GM18873 (cell line): ENCODE measurements around the gene OR11A1.

Source experiments
- ATAC-seq: cut with Tn5 transposase; IDR thresholded peaks from one replicate; pipeline ENCODE4 v1.9.1; 2021; ENCODE audit warnings: mild to moderate bottlenecking, moderate library complexity, moderate number of reproducible peaks; ENCODE audit not compliant: unreplicated experiment, low FRiP score

Gene OR11A1

GRCh38 chr6:29403801-29404200, 53.1 kb downstream of the OR11A1 start:
- no peak for ATAC-seq

DNA sequence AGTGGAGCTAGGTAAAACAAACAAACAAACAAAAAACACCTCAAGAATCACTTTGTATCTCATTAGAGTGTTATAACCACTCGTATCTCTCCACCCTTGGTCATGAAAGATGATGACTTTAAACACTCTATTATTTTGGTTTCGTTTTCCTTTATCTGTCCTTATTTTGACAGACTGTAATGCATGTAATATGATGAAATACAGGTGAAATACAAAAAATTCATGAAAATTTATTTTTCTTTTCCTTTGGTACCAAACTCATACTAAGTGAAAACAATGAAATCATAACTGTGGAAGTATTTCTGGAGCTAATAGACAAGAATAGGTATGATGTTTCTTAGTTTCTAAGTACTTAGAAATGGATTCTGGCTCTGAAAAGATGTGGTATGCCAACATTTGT, 57.3 kb downstream of the OR11A1 start:
- no peak for ATAC-seq

DNA sequence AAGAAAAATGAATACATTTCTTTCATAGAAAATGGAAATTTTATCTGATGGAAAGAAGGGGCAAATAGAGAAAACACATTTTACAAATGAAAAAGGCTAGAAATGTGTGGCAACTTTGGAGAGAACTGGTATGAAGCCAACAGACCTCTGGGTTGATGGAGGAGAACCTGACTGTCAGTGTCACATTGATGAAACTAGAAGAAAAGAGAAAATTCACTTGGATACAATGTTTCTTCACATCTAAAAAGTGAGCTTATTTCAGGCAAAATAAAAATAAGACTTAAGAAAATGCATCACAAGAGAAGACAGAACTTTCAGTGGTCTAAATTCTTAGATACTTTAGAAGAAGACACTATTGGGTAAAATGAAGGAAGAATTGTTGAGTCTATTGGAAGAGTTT, 61.5 kb downstream of the OR11A1 start, which contains the start of gene OR12D2:
Gene OR12D2 (plus strand): TSS at position 301 of the 400 bp plus-strand sequence. CDS start 1,069 bp downstream, outside the sequence.
- no peak for ATAC-seq

DNA sequence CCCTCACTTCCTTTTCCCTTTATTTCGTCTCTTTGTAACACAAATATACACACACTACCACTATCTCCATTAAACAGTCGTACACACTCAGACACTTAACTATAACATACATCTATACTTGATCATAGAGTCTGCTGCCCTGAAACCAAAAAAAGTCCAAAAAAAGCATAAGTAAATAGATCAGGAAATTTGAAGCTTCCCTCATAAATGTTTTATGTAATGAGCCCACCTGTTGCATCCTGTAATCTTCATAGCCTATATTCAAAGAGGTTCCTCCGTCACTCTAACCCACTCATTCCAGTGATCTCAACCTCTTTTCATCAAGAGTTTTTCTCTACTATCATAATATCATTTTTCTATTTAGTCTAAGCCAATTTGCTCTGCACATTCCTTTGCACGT, 68.3 kb downstream of the OR11A1 start:
- ATAC-seq, result no peak

GRCh38 chr6:29376003-29376402, 80.9 kb downstream of the OR11A1 start:
- ATAC-seq, result no peak
